HUES6 (cell line): ENCODE data around the gene MYO1D.

Source experiments
- H3K27ac ChIP-seq: 2 replicates; pipeline ENCODE4 v1.7.0; 2013; ENCODE audit warnings: low read depth, mild to moderate bottlenecking, low read length, inconsistent platforms
- H3K27me3 ChIP-seq: 2 replicates; pipeline ENCODE4 v1.6.1; 2013; ENCODE audit warnings: low read length; ENCODE audit not compliant: control insufficient read depth, insufficient read depth
- H3K36me3 ChIP-seq: 2 replicates; pipeline ENCODE4 v1.6.1; 2013; ENCODE audit warnings: low read length; ENCODE audit not compliant: control insufficient read depth, insufficient read depth
- H3K4me1 ChIP-seq: 2 replicates; pipeline ENCODE4 v1.6.1; 2013; ENCODE audit warnings: low read length; ENCODE audit not compliant: control insufficient read depth, insufficient read depth
- H3K4me3 ChIP-seq: 2 replicates; pipeline ENCODE4 v1.5.1; 2013; ENCODE audit warnings: low read depth, low read length
- H3K9ac ChIP-seq: one replicate; pipeline ENCODE4 v1.6.1; 2013; ENCODE audit warnings: mild to moderate bottlenecking, low read length
- H3K9me3 ChIP-seq: 2 replicates; pipeline ENCODE4 v1.6.1; 2013; ENCODE audit warnings: low read depth, low read length; ENCODE audit not compliant: control insufficient read depth, insufficient read depth

Gene MYO1D

GRCh38 chr17:32596628-32597027 is 280.3 kb downstream of the MYO1D start:
- H3K27ac ChIP-seq: no peak overlapping the region
- no peaks in the 10 kb centered on the region for H3K36me3 ChIP-seq
- H3K4me3 ChIP-seq: no peak overlapping the region
- H3K27me3 ChIP-seq: no peaks in the 10 kb centered on the region
- H3K4me1 ChIP-seq: no peaks in the 10 kb centered on the region
- no peak overlapping the region for H3K9ac ChIP-seq
- peaks cover 5% of the 10 kb centered on the region; the same call in 1 of the 2 replicates for H3K9me3 ChIP-seq

DNA sequence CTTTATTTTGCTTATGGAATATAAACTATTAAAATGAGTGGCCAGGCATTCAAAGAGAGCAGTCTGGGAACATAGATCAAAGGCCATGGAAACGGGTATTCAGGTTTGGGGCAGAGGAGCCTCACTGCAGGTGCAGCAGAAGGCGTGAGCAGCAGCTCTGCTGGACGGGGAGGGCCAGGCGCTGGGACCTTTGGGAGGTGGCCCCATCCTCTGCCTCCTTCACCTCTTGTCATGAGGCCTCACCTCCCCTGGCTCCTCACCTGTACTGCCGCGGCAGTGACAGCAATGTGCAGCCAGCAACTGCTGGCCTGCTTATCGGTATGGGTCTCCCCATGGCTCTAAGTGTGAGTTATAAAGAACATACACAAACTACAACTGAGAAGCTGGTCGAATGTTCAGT is 280.7 kb downstream of the MYO1D start:
- peaks cover 5% of the 10 kb centered on the region; the same call in 1 of the 2 replicates for H3K9me3 ChIP-seq
- no peaks in the 10 kb centered on the region for H3K4me1 ChIP-seq
- H3K27me3 ChIP-seq: no peaks in the 10 kb centered on the region
- H3K36me3 ChIP-seq: no peaks in the 10 kb centered on the region
- H3K9ac ChIP-seq: no peak overlapping the region
- H3K4me3 ChIP-seq: no peak overlapping the region
- H3K27ac ChIP-seq: no peak overlapping the region

DNA sequence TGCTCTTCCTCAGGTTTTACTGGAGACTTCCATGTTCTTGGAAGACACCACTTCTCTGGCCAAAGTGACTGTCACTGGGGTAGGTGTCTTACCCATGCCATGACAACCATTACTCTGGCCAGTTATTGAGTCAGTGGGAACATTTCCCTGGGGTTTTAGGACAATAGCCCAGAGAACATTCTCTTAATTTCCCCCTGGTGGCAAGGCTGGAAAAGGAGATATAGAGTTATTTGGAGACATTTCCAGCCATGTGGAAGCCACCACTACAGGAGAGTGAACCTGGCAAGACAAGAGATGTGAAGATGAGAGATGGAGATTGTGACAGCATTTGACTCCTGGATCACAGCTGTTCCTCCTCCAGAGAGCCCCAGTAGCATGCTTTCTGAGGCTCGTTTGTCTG is 283.9 kb downstream of the MYO1D start:
- no peaks in the 10 kb centered on the region for H3K36me3 ChIP-seq
- H3K27ac ChIP-seq: no peak overlapping the region
- H3K4me1 ChIP-seq: no peaks in the 10 kb centered on the region
- H3K9me3 ChIP-seq: no peaks in the 10 kb centered on the region
- H3K27me3 ChIP-seq: no peaks in the 10 kb centered on the region
- H3K4me3 ChIP-seq: no peak overlapping the region
- H3K9ac ChIP-seq: no peak overlapping the region

DNA sequence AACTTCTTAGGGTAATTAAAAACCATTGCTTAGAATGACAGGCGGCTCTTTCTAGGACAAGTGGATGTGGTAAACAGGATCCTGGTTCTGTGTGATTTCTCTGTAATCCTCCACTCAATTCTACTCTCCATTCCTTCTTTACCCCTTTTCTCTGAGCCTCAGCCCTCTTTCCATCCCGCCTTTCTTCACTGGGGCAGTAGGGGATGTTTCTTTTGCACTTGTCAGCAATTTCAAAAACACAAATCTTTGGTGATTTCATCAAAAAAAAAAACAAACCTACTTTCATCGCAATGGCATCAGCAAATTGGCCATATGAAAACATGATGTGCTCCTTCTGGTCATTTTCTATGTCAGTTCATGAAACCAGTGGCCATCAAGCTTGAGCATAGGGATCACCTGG is 285.5 kb downstream of the MYO1D start:
- Histone ChIP-seq H3K9ac (no peak overlapping the region), H3K9me3 (no peaks in the 10 kb centered on the region), H3K36me3 (no peaks in the 10 kb centered on the region), H3K27me3 (no peaks in the 10 kb centered on the region), H3K4me1 (no peaks in the 10 kb centered on the region), H3K4me3 (no peak overlapping the region), H3K27ac (no peak overlapping the region)

- no peak overlapping the region for H3K9ac ChIP-seq
- H3K27me3 ChIP-seq: no peaks in the 10 kb centered on the region
- no peak overlapping the region for H3K27ac ChIP-seq
- H3K4me1 ChIP-seq: no peaks in the 10 kb centered on the region
- H3K9me3 ChIP-seq: no peaks in the 10 kb centered on the region
- H3K4me3 ChIP-seq: no peak overlapping the region
- H3K36me3 ChIP-seq: no peaks in the 10 kb centered on the region
Observed at GRCh38 chr17:32590974-32591373, 285.9 kb downstream of the MYO1D start.

DNA sequence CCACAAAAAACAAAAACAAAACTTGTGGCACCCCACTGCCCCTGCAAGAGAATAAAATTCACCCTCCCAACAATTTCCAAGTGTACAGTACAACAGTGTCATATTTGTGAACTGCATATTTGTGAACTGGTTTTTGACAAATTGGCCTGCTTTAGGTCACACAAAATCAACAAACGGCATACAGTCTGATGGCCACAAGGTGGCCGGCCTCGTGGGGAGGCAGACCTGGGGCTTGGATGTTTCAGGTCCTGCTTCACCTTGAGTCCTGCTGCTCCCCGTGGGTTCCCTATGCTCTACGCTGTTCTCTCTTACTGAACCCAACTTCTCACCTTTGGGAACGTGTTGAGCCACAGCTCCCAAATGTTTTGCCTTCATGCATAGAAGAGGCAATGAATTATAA is 287.9 kb downstream of the MYO1D start:
- H3K9me3 ChIP-seq: no peaks in the 10 kb centered on the region
- no peak overlapping the region for H3K27ac ChIP-seq
- H3K36me3 ChIP-seq: no peaks in the 10 kb centered on the region
- H3K9ac ChIP-seq: no peak overlapping the region
- H3K4me3 ChIP-seq: no peak overlapping the region
- H3K27me3 ChIP-seq: no peaks in the 10 kb centered on the region
- H3K4me1 ChIP-seq: no peaks in the 10 kb centered on the region

GRCh38 chr17:32588135-32588534 is 288.8 kb downstream of the MYO1D start:
- Histone ChIP-seq H3K4me1 (no peaks in the 10 kb centered on the region), H3K9me3 (peaks cover 3% of the 10 kb centered on the region; the same call in 1 of the 2 replicates), H3K4me3 (no peak overlapping the region)

GRCh38 chr17:32586666-32587065 is 290.3 kb downstream of the MYO1D start:
- peaks cover 11% of the 10 kb centered on the region for H3K9me3 ChIP-seq
- no peaks in the 10 kb centered on the region for H3K36me3 ChIP-seq
- no peak overlapping the region for H3K4me3 ChIP-seq
- H3K27me3 ChIP-seq: no peaks in the 10 kb centered on the region
- H3K27ac ChIP-seq: no peak overlapping the region
- no peaks in the 10 kb centered on the region for H3K4me1 ChIP-seq
- H3K9ac ChIP-seq: no peak overlapping the region

More at GRCh38 chr17:32588135-32588534, 288.8 kb downstream of the MYO1D start:
- H3K27ac ChIP-seq: no peak overlapping the region
- H3K36me3 ChIP-seq: no peaks in the 10 kb centered on the region
- H3K27me3 ChIP-seq: no peaks in the 10 kb centered on the region
- H3K9ac ChIP-seq: no peak overlapping the region

GRCh38 chr17:32584792-32585191 is 292.1 kb downstream of the MYO1D start:
- Histone ChIP-seq H3K4me1 (no peaks in the 10 kb centered on the region), H3K27ac (no peak overlapping the region), H3K4me3 (no peak overlapping the region), H3K9ac (no peak overlapping the region), H3K27me3 (no peaks in the 10 kb centered on the region), H3K9me3 (peaks cover 14% of the 10 kb centered on the region), H3K36me3 (no peaks in the 10 kb centered on the region)

GRCh38 chr17:32583053-32583452 is 293.9 kb downstream of the MYO1D start:
- H3K27me3 ChIP-seq: no peaks in the 10 kb centered on the region
- H3K36me3 ChIP-seq: no peaks in the 10 kb centered on the region
- H3K4me3 ChIP-seq: no peak overlapping the region
- peaks cover 14% of the 10 kb centered on the region for H3K9me3 ChIP-seq
- no peak overlapping the region for H3K27ac ChIP-seq
- H3K4me1 ChIP-seq: no peaks in the 10 kb centered on the region
- no peak overlapping the region for H3K9ac ChIP-seq

GRCh38 chr17:32575852-32576251 is 301.1 kb downstream of the MYO1D start:
- Histone ChIP-seq H3K27ac (no peak overlapping the region), H3K4me1 (no peaks in the 10 kb centered on the region), H3K4me3 (no peak overlapping the region), H3K9me3 (no peaks in the 10 kb centered on the region; the same call in 1 of the 2 replicates), H3K9ac (no peak overlapping the region), H3K36me3 (no peaks in the 10 kb centered on the region), H3K27me3 (no peaks in the 10 kb centered on the region)

DNA sequence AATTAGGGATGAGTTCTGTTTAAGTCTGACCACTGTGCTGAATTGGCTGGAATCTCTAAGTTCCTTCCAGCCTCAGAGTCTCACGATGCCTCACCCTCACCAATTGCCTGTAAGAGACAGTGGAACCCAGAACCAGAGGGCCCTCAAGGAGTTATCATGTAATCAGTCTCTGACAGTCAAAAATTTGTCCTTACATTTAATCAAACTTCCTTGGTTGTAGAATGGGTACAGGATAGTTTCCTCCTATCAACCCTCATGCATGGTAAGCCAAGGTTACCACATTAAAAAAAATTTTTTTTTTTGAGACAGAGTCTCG is 306.9 kb downstream of the MYO1D start:
- no peaks in the 10 kb centered on the region for H3K36me3 ChIP-seq

More for the DNA sequence above, 306.9 kb downstream of the MYO1D start:
- H3K4me1 ChIP-seq: peaks cover 14% of the 10 kb centered on the region
- H3K9me3 ChIP-seq: no peaks in the 10 kb centered on the region
- no peak overlapping the region for H3K27ac ChIP-seq
- H3K4me3 ChIP-seq: no peak overlapping the region
- H3K9ac ChIP-seq: no peak overlapping the region
- no peaks in the 10 kb centered on the region for H3K27me3 ChIP-seq
